ENCODE results near the gene CD34. TPM values are rescaled to one million over a fixed set of nuclear protein-coding genes. Genes with fewer than 3 reads are reported as not detected.
"Not testable (repeated sequence)": the region's sequence is repeated elsewhere in the genome, so short reads cannot be mapped to it uniquely, and the experiment has no call there.

The CD34 gene, protein sequence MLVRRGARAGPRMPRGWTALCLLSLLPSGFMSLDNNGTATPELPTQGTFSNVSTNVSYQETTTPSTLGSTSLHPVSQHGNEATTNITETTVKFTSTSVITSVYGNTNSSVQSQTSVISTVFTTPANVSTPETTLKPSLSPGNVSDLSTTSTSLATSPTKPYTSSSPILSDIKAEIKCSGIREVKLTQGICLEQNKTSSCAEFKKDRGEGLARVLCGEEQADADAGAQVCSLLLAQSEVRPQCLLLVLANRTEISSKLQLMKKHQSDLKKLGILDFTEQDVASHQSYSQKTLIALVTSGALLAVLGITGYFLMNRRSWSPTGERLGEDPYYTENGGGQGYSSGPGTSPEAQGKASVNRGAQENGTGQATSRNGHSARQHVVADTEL
- 100 to 1,000 TPM in 11 of 12 donors, 10 to 100 TPM in 1; 50.0 to 272 (median 173) TPM for polyA plus RNA-seq (ENCODE audit: insufficient read length in 12 of 12)
- long read RNA-seq, donor 1, full-length matches to known transcripts = 11 of 35 reads
- long read RNA-seq, donor 1, partial matches to known transcripts = 24 of 35 reads
- long read RNA-seq, donor 1, other reads (novel, unspliced or antisense) = 0 of 35 reads
- long read RNA-seq, donor 2, full-length matches to known transcripts = 31 of 111 reads
- long read RNA-seq, donor 2, partial matches to known transcripts = 80 of 111 reads
- long read RNA-seq, donor 2, other reads (novel, unspliced or antisense) = 0 of 111 reads
- long read RNA-seq, donor 3, full-length matches to known transcripts = 15 of 42 reads
- long read RNA-seq, donor 3, partial matches to known transcripts = 27 of 42 reads
- long read RNA-seq, donor 3, other reads (novel, unspliced or antisense) = 0 of 42 reads
- long read RNA-seq, donor 4, full-length matches to known transcripts = 16 of 69 reads
- long read RNA-seq, donor 4, partial matches to known transcripts = 53 of 69 reads
- long read RNA-seq, donor 4, other reads (novel, unspliced or antisense) = 0 of 69 reads
- long read RNA-seq, donor 5, full-length matches to known transcripts = 43 of 145 reads
- long read RNA-seq, donor 5, partial matches to known transcripts = 102 of 145 reads
- long read RNA-seq, donor 5, other reads (novel, unspliced or antisense) = 0 of 145 reads
- long read RNA-seq, donor 6, full-length matches to known transcripts = 24 of 77 reads
- long read RNA-seq, donor 6, partial matches to known transcripts = 53 of 77 reads
- long read RNA-seq, donor 6, other reads (novel, unspliced or antisense) = 0 of 77 reads
- long read RNA-seq, donor 7, full-length matches to known transcripts = 22 of 64 reads
- long read RNA-seq, donor 7, partial matches to known transcripts = 42 of 64 reads
- long read RNA-seq, donor 7, other reads (novel, unspliced or antisense) = 0 of 64 reads
- long read RNA-seq, donor 8, full-length matches to known transcripts = 45 of 150 reads
- long read RNA-seq, donor 8, partial matches to known transcripts = 105 of 150 reads
- long read RNA-seq, donor 8, other reads (novel, unspliced or antisense) = 0 of 150 reads
- long read RNA-seq, donor 9, full-length matches to known transcripts = 23 of 95 reads
- long read RNA-seq, donor 9, partial matches to known transcripts = 72 of 95 reads
- long read RNA-seq, donor 9, other reads (novel, unspliced or antisense) = 0 of 95 reads
- long read RNA-seq, donor 10, full-length matches to known transcripts = 42 of 113 reads
- long read RNA-seq, donor 10, partial matches to known transcripts = 71 of 113 reads
- long read RNA-seq, donor 10, other reads (novel, unspliced or antisense) = 0 of 113 reads
- long read RNA-seq, donor 11, full-length matches to known transcripts = 48 of 188 reads
- long read RNA-seq, donor 11, partial matches to known transcripts = 140 of 188 reads
- long read RNA-seq, donor 11, other reads (novel, unspliced or antisense) = 0 of 188 reads

DNA sequence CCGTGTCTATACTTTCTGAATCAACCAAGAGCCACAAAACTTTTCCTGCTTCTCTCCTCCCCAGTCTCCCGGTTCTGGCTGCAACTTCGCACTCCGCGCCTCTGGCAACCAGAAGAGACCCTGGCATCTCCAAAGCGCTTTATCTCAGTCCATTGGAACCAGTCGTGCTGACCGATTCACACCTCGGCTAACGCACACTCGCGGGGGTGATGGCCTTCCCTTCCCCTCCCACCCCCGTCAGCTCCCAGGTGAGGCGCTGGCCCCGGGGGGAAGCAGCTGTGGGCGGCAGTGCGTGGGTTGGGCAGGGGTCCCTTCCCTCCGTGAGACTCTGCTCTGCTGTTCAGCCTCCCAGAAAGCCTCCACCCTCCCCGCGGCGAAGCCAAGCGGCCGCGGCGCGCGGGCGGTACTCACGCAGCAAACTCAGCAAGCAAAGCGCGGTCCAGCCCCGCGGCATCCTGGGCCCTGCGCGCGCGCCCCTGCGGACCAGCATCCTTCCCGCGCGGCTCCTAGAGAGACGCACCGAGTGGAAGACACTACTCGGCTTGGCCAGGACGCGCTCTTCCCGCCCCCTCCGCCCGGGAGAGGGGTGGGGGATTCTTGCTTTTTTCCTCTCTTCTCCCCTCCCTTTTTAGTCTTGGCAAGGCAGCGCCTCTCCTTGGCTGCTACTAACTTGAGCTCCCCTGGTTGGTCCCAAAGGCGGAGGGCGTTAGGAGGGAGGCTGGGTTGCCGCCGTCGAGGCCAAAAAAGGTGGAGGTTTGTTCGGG lies at the start of gene CD34:
TSS of gene CD34 (minus strand) at position 535 of the 764 bp plus-strand sequence. CDS start at position 490, 45 bp downstream.
- peak; percentile 94 for DNase-seq

DNA sequence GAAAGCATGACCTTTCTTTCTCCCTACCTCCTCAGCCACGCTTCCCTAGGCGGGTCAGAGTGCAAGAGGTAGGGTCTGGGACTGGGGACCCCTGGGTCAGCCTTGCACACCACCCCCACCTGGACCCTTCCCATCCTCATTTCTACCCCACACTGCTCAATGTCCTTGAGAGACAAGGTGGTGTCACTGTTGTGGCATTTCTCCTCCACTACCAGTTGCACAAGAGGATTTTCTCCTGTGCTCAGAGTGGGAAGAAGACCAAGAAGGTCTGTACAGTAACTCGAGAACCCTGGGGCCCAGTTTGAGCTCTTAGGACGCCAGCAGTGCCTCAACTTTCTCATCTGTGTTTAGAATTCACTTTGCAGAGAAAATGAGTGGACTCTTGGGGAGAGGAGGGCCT lies 49.4 kb upstream of the CD34 start:
- DNase-seq = no peak

DNA sequence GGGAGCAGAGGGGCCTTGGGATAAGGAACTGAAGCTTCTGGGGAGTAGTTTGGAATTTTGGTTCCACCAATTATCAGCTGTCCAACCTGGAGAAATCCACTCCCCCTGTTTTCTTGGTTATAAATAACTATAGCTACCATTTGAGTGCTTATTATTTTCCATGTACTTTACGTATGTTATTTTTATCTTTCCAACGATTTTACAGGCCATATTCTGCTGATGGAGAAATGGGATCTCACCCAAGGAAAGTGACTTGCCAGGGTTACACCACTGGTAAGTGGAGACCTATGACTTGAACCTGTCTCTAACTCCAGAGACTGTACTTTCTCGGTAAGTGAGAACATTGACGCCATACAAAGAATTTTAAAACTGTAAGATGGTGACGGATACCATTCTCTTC lies 49.0 kb upstream of the CD34 start:
- peak; percentile 45 for DNase-seq

DNA sequence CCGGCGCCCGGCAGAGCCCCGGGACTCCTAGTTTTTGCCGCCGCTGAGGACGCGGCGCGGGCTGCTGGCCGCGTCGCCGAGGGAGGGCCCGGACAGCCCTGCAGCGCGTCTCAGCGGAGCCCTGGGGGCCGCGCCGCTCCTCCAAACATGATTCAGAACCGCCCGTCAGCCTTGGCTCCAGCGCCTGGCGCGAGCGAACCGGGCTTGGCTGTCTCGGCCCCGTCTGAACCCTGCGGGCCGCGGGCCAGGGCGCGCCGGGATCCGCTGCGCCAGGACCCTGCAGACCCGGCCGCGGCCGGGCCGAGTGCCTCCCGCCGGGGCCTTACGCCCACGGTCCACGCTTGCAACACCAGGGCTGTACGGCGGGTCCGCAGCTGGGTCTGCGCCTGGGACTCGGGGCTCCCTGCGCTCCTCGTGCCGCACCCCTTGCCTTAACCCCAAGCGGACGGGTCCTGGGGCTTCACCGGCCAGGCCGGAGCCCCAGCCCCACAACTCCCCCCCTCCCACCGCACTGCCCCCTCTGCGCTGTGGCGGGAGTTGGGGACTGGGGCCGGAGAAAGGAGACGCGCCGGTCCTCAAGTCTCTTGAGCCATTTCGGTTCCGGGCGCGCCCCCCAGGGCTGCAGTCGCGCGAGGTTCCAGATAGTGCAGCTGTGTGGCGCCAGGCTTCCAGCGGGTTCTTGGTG lies 48.4 kb upstream of the CD34 start:
- DNase-seq = peak; percentile 71

DNA sequence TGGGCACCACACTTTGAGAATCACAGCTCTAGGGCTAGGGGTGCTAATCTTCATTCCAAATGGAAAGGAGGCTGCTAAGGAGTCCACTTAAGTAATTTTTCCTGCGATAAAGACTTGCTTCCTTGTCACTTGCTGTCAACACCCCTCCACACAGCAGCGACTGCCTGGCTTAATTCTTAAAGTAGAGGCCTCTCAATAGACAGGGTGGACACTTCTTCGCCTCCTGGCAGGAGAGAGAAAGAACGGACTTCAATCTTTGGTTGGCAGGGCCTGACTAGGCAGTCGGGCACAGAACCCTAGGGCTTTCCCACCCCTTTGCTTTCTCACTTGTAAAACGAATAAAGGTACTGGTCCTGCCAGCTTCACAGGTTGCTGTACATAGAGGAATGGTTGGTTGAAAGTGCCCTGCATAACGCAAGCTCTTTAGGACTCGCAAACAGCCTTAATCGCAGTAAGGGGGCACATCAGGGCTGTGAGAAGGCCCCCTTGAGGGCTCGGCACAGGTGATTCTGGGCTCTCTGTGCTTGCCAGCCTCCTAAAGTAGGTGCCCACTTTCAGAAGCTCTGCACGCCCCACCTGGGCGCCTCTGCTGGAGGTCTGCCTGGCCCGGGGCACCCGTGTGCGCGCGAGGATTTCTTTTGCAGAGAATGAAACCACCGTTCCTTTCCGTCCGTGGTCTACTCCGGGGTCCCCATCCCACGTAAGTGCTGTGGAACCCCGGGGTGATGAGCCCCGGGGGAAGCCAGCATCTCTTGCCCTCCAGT lies 47.6 kb upstream of the CD34 start:
- no peak for DNase-seq

DNA sequence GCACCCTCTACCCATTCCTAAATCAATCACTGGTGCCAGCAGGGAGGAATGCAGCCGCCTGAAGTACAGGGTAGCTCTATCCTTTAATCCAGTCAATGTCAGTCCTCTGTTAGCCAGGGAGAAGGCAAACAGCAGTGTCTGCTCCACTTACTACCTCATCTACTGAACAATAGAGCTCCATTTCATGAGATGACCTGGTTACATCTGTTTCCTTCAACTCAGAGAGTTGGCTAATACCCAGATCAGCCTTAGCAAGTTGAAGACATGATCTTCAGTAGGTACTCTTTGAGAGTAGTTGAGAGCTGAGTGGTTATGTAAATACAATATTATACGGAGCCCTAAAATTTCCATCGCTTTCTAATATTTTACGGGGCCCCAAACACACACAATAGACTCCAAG lies 46.1 kb upstream of the CD34 start:
- DNase-seq = no peak

DNA sequence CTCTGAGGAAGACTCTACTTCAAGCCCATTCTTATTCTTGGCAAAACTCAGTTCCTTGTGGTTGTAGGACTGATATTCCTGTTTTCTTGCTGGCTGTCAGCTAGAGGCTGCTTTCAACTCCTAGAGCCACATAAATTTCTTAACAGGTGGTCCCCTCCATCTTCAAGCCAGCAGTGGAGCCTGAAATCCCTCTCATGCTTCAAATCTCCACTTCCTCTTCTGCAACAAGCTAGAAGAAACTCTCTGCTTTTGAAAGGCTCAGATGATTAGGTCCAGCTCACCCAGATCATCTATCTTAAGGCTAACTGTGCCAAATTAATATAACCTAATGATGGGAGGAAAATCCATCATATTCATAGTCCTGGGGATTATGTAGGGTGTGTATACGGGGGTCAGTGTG lies 43.2 kb upstream of the CD34 start:
- DNase-seq = no peak

DNA sequence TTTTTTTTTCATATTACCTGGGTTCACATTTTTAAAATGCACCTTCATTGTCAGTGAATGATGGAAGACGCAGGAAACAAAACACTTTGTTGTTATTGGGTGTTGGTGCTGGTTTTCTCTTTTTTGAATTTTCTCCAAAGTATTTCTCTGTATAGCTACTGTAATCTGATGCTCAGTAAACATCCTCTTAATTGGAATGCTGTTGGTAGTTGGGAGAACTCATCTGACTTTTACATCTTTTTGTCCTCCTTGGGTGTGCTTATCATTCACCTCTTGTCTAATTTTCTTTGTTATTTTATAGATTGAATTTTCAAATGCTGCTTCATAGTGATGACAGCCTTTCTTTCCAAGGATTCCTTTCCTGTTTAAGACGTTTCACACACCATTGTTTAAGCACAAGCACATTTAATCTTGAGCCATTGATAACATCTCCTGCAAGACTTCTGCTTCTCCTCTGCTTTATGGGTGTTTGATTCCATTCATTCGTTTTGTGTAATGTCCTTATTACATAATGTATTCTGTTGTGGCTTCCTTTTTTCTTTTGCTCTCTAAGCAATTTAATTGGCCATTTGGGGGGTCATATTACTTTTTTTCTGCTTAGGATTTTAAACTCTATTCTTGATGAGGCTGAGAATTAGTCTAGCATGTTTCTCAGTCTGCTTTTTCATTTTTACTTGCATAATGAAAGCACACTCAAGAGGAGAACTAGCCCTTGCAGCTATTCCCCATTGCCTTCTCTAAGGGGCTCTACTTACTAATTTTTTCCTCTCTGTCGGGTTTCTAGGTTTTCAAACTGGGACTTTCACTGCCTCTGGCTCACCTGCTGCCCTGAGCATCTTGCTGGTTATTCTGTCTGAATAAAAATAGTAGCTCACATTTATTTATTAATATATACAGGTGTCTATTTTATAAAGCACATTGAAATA lies 42.0 kb upstream of the CD34 start:
- no peak for DNase-seq

DNA sequence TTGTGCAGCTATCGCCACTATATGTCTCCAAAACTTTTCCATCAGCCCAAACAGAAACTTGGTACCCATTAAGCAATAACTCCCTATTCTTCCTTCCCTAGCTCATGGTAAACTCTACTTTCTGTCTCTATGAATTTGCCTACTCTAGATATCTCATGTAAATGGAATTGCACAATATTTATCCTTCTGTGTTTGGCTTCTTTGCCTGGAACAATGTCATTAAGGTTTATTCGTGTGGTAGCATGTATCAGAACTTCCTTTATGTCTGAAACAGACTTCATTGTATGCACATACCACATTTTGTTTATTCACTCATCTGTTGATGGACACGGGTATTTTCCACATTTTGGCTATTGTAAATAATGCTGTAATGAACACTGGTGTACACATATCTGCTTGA lies 40.7 kb upstream of the CD34 start:
- DNase-seq = no peak

DNA sequence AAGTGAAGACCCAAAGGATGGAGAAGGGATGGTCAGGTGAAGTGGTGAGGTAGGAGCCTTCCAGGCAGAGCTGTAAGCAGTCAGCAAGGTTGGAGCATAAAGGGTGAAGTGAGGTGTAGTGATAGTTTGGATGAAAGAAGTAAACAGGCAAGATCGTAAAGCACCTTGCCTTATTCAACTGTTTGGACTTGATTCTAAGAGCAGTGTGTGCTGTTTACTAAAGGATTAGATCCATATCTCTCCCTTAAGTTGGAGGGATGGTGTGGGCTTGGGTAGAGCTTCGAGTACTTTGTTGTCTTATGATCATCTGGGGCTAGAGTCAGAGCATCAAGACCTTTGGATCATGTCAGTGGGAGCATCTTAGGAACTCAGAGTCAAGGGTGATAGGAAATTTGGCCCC lies 39.8 kb upstream of the CD34 start:
- no peak for DNase-seq

DNA sequence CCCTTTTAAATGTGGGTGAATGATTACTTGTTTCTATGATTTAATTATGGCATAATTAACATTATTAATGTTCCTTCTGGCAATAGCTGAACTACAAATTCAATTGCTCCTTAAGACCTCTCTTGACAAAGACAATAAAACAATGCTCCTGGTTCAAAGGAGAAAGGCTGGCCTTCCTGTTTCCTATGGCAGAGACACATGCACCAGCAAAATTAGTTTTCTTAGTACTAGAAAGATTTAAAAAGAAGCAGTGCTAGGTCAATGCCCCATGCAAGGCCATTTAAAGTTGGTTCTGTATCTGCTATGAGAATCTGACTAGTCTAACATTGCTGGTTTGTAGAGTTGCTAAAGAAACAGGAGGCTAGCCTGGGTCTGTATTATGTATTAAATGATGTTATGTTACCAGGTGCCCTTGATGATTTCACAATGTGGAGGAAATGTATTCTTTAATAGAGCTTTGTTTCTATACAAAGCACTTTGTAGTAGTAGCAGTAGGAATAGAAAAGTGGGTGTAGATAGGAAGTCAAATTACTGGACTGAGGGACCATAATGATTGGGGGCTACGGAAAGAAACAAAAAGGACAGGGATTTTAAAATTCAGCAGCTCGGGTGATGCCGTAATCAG lies 38.8 kb upstream of the CD34 start:
- no peak for DNase-seq

DNA sequence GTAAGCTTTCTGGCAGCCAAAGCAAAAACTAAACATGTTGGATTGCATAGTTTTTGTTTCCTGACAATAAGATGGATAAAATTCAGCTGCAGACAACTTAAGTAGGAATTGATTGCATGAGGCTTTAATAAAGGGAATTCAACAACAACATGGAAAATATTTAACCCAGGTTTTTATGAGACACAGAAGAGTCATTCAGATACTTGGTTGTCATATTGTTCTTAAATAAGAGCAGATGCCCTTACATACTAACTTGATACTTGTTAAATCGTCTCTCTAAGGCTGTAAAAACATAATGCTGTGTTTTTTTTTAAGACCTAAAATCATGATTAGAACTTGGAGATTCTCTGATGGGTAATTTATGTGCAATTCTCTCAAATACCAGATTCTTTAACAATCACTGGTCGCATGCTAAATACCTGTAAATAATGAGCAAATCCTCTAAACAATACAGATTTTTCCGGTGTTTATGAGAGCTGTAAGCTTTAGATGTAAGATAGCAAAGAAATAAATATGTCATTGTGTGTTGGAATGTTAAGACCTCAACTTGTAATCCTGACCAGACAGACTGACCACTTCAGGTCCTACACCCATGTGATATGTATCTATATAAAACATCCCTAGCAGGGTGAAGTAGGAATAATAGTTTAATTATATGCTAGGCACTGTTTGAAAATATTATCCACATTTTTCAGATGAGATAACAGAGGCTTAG lies 37.8 kb upstream of the CD34 start:
- DNase-seq = no peak

DNA sequence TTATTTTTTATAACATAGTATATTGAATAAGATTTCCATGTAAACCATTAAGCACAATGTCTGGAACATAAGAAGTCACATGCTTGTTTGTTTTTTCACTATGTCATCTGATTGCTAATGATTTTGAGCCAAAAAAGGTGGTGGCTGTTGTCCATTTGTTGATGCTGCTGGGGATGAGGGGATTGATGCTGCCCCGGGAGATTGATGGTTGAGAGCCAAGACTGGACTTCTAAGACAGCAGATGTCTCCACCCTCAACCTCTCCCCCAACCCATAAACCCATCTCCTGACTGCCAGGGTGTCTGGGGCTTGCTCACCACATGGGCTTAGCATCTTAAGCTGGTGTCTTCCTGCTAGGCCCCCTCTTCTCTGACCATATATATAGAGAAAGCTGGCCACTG lies 35.8 kb upstream of the CD34 start:
- peak; percentile 43 for DNase-seq

DNA sequence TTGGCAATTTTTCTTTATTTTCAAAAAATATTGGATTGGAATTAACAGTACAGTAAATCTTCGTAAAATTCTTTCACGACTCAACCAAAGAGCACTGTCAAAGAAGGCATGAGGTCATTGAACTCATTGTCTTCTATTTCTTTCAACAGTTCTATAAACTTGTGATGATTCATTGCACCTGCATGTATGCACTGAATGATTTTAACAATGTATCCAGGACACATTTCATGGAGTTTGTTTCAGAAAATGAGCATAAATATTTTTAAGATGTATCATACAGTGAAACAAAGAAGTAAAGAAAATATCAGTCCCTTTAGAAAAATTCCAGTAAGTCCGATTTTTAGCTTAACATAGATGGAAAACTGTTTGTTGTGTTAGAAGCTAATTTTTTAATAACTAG lies 33.6 kb upstream of the CD34 start:
- DNase-seq = no peak

DNA sequence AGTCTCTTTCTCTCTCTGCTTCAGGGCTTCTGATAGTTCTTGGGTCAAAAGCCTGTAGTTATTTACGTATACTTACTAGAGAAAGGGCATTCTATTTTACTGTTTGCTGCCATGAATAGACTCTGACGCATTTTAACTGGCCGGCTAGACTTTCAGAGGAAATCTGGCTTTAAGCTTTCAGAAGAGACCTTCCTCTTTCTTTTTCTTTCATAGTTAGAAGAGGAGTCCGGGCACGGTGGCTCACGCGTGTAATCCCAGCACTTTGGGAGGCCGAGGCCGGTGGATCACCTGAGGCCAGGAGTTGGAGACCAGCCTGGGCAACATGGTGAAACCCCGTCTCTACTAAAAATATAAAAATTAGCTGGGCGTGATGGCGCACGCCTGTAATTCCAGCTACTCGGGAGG lies 31.4 kb upstream of the CD34 start:
- DNase-seq = not testable (repeated sequence)

DNA sequence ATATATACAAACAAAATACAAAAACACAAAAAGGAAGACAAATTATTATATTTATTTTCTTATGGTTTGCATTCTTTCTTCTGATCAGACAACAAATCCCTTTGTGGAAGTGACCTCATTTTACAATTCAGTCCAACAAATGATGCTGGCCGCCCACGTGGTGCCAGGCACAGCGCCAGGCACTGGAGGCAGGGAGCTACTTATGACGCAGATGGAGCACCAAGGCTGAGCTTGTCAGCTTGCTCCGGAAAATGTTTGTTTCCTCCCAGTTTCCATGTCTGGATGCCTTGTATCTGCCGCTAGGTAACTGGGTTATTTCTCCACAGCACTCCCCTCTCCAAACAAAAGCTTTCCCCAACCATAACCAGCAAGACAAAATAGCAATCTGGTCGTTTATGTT lies 30.7 kb upstream of the CD34 start:
- DNase-seq = peak; percentile 90
